ENCODE results near the gene PUM2.

Gene PUM2

GRCh38 chr2:20350753-20351554 lies at the start of gene PUM2:
PUM2 (minus strand) TSS chr2:20350844; CDS start chr2:20327360, 23,484 bp downstream.
- no peak for TF ChIP-seq CTCF (IDR thresholded peaks at IDR 0.05; ENCODE audit: low read depth, low read length)
- in situ Hi-C loops (cut with HindIII; ENCODE audit: low sequenced_read_pairs) = no loop called here

GRCh38 chr2:20400306-20400705 lies 49.7 kb upstream of the PUM2 start:
- TF ChIP-seq CTCF (IDR thresholded peaks at IDR 0.05; ENCODE audit: low read depth, low read length) = no peak
- DNase-seq (ENCODE audit: low read depth, low spot score) = no peak
- in situ Hi-C loops (cut with HindIII; ENCODE audit: low sequenced_read_pairs) = no loop called here

More at GRCh38 chr2:20350753-20351554, at the start of gene PUM2:
- H3K4me3 ChIP-seq (ENCODE audit: low read depth, low read length) = peak within 1 kb of the TSS; percentile 88
- DNase-seq (ENCODE audit: low read depth, low spot score) = peak; percentile 97

GRCh38 chr2:20398956-20399567 lies 48.4 kb upstream of the PUM2 start:
- H3K4me3 ChIP-seq (ENCODE audit: low read depth, low read length) = no peak overlapping the region
- in situ Hi-C loops (cut with HindIII; ENCODE audit: low sequenced_read_pairs) = no loop called here
- DNase-seq (ENCODE audit: low read depth, low spot score) = no peak
- TF ChIP-seq CTCF (IDR thresholded peaks at IDR 0.05; ENCODE audit: low read depth, low read length) = no peak

More at GRCh38 chr2:20400306-20400705, 49.7 kb upstream of the PUM2 start:
- H3K4me3 ChIP-seq (ENCODE audit: low read depth, low read length) = no peak overlapping the region

- in situ Hi-C loops (cut with HindIII; ENCODE audit: low sequenced_read_pairs) = no loop called here
- no peak for DNase-seq (ENCODE audit: low read depth, low spot score)
These were observed 47.3 kb upstream of the PUM2 start for GRCh38 chr2:20397811-20398447.

GRCh38 chr2:20396356-20397000 lies 45.8 kb upstream of the PUM2 start:
- TF ChIP-seq CTCF (IDR thresholded peaks at IDR 0.05; ENCODE audit: low read depth, low read length) = no peak

More at GRCh38 chr2:20397811-20398447, 47.3 kb upstream of the PUM2 start:
- H3K4me3 ChIP-seq (ENCODE audit: low read depth, low read length) = no peak overlapping the region
- no peak for TF ChIP-seq CTCF (IDR thresholded peaks at IDR 0.05; ENCODE audit: low read depth, low read length)

GRCh38 chr2:20393986-20394385 lies 43.3 kb upstream of the PUM2 start:
- DNase-seq (ENCODE audit: low read depth, low spot score) = no peak
- TF ChIP-seq CTCF (IDR thresholded peaks at IDR 0.05; ENCODE audit: low read depth, low read length) = no peak
- in situ Hi-C loops (cut with HindIII; ENCODE audit: low sequenced_read_pairs) = no loop called here
- H3K4me3 ChIP-seq (ENCODE audit: low read depth, low read length) = no peak overlapping the region

More at GRCh38 chr2:20396356-20397000, 45.8 kb upstream of the PUM2 start:
- no peak overlapping the region for H3K4me3 ChIP-seq (ENCODE audit: low read depth, low read length)
- in situ Hi-C loops (cut with HindIII; ENCODE audit: low sequenced_read_pairs) = no loop called here
- no peak for DNase-seq (ENCODE audit: low read depth, low spot score)
